Thyroid gland (tissue), 4 donors: Measurements from ENCODE around the gene INPP5A.

Experiments used
- POLR2A ChIP-seq, 2 donors: fragments of 450-650 bp; IDR thresholded peaks; one replicate each; pipeline ENCODE4 v1.6.1; 2017; ENCODE audit warnings: antibody characterized with exemption in 2 of 2, mild to moderate bottlenecking in 2 of 2, moderate library complexity in 1 of 2
- TF ChIP-seq, protein P1 (sequence below), 6 experiments: fragments of 200-600 bp in 3 of 6; fragments of 450-650 bp in 3 of 6; sonication (generic) in 3 of 6; IDR thresholded peaks; one replicate each; pipeline ENCODE4 v1.5.1; 2016 to 2019; ENCODE audit warnings: antibody characterized with exemption in 6 of 6, mild to moderate bottlenecking in 2 of 6, inconsistent platforms in 1 of 6, moderate library complexity in 1 of 6

DNA sequence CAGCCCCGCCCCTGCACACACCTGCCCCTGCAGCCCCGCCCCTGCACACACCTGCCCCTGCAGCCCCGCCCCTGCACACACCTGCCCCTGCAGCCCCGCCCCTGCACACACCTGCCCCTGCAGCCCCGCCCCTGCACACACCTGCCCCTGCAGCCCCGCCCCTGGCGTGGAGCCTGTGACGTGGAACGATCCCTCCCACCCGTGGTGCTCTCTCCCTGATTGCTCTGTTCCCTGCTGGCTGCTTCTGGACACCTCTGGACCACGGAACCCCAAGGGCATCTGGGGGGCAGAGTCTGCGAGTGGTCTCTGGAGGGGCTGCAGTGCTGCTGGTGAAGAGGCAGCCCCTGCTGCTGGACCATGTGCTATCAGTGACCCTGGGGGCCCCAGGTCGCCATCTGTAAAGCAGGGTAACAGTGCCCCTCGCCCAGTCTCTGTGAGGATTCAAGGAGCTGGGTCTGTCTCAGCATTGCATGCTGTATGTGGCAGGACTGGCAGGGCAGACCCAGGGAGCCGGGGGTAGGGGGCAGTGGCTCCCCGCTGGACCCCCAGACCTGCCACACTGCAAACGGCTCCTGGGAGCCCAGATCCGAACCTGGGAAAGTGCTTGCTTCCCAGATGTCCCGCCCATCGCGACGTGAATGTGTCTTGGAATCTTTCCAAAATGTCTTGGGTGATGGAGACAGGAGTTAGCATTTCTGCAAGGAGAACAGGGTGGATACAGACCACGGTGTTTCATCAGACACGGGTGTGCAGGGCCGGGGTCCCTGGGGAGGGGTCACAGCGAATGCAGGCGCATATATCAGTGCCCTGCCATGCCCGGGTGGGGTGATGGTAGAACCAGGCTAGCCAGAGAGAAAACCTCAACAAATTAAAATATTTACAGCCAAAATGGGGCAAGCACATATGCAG, 276.2 kb downstream of the INPP5A start:
- TF ChIP-seq, protein P1, sequence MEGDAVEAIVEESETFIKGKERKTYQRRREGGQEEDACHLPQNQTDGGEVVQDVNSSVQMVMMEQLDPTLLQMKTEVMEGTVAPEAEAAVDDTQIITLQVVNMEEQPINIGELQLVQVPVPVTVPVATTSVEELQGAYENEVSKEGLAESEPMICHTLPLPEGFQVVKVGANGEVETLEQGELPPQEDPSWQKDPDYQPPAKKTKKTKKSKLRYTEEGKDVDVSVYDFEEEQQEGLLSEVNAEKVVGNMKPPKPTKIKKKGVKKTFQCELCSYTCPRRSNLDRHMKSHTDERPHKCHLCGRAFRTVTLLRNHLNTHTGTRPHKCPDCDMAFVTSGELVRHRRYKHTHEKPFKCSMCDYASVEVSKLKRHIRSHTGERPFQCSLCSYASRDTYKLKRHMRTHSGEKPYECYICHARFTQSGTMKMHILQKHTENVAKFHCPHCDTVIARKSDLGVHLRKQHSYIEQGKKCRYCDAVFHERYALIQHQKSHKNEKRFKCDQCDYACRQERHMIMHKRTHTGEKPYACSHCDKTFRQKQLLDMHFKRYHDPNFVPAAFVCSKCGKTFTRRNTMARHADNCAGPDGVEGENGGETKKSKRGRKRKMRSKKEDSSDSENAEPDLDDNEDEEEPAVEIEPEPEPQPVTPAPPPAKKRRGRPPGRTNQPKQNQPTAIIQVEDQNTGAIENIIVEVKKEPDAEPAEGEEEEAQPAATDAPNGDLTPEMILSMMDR (IDR thresholded peaks at IDR 0.05): no peak
- TF ChIP-seq POLR2A (IDR thresholded peaks at IDR 0.05): no peak
